Thoracic aorta (tissue), 2 donors: ENCODE data around the gene FGF8. TPM values are rescaled to one million over a fixed set of nuclear protein-coding genes. Genes with fewer than 3 reads are reported as not detected.

Experiments used
- ATAC-seq: fragments of 150-250 bp; one replicate; pipeline ENCODE4 v1.8.0; 2017; ENCODE audit warnings: low read depth; ENCODE audit not compliant: insufficient number of reproducible peaks, low FRiP score
- DNase-seq: peaks from one replicate; pipeline ENCODE4 v3.0.0-alpha.2; 2020; ENCODE audit warnings: low spot score
- H3K27ac ChIP-seq, 2 donors: fragments of 200-600 bp; sonication (generic); 1 replicate in 1 of 2; 2 replicates in 1 of 2; pipeline ENCODE4 v1.5.1; 2016; ENCODE audit warnings: mild to moderate bottlenecking in 2 of 2, moderate library complexity in 2 of 2
- H3K27me3 ChIP-seq: fragments of 200-600 bp; sonication (generic); replicated peaks from 2 replicates; pipeline ENCODE4 v1.6.0; 2016; ENCODE audit warnings: mild to moderate bottlenecking; ENCODE audit not compliant: insufficient read depth
- H3K36me3 ChIP-seq: fragments of 200-600 bp; sonication (generic); one replicate; pipeline ENCODE4 v1.5.1; 2016
- H3K4me1 ChIP-seq, 2 donors: fragments of 200-600 bp; sonication (generic); 1 replicate in 1 of 2; 2 replicates in 1 of 2; pipeline versions ENCODE4 v1.5.1 to v1.6.0; 2016; ENCODE audit warnings: low read depth in 2 of 2, mild to moderate bottlenecking in 1 of 2; ENCODE audit not compliant: control insufficient read depth in 1 of 2
- H3K4me3 ChIP-seq: fragments of 200-600 bp; sonication (generic); 2 replicates; pipeline ENCODE4 v1.5.1; 2016; ENCODE audit warnings: mild to moderate bottlenecking
- H3K9me3 ChIP-seq: fragments of 200-600 bp; sonication (generic); 2 replicates; pipeline ENCODE4 v1.5.1; 2016
- CTCF ChIP-seq: fragments of 200-600 bp; sonication (generic); IDR thresholded peaks from one replicate; pipeline ENCODE4 v1.5.1; 2019; ENCODE audit warnings: antibody characterized with exemption
- total RNA-seq, 2 donors: library from RNA; depleted of rRNA; stranded (reverse); fragments of >200 nt; gene quantifications; one replicate each; pipeline versions ENCODE4 v1.1.0 to v1.2.3, GENCODE V29; 2016

FGF8 gene
- total RNA-seq, 2 donors from 2014 or later = not detected

GRCh38 chr10:101774589-101775272 lies 1.2 kb downstream of the FGF8 start:
- Histone ChIP-seq H3K9me3 (no peaks in the 10 kb centered on the region), H3K27me3 (peaks cover 8% of the 10 kb centered on the region), H3K36me3 (no peaks in the 10 kb centered on the region), H3K4me3 (no peak overlapping the region), H3K4me1 (peaks cover 13 to 26% of the 10 kb centered on the region in 2 donors), H3K27ac (no peak overlapping the region)
- DNase-seq (no peak), ATAC-seq (no peak)
- no peak for TF ChIP-seq CTCF

GRCh38 chr10:101773923-101774588 lies 1.9 kb downstream of the FGF8 start:
- H3K27me3 ChIP-seq = peaks cover 8% of the 10 kb centered on the region
- DNase-seq (no peak), ATAC-seq (no peak)
- TF ChIP-seq CTCF = no peak
- H3K4me1 ChIP-seq = peaks cover 7 to 19% of the 10 kb centered on the region in 2 donors
- no peaks in the 10 kb centered on the region for H3K9me3 ChIP-seq
- H3K36me3 ChIP-seq = no peaks in the 10 kb centered on the region
- H3K4me3 ChIP-seq = no peak overlapping the region
- no peak overlapping the region for H3K27ac ChIP-seq

GRCh38 chr10:101772895-101773761 lies 2.8 kb downstream of the FGF8 start:
- peaks cover 7 to 13% of the 10 kb centered on the region in 2 donors for H3K4me1 ChIP-seq
- no peak overlapping the region for H3K4me3 ChIP-seq
- TF ChIP-seq CTCF = no peak
- H3K27me3 ChIP-seq = peaks cover 8% of the 10 kb centered on the region
- H3K36me3 ChIP-seq = no peaks in the 10 kb centered on the region
- ATAC-seq (no peak), DNase-seq (no peak)
- no peaks in the 10 kb centered on the region for H3K9me3 ChIP-seq
- no peak overlapping the region for H3K27ac ChIP-seq

GRCh38 chr10:101772017-101772894 lies 3.7 kb downstream of the FGF8 start:
- H3K27ac ChIP-seq = no peak overlapping the region
- no peak for TF ChIP-seq CTCF
- no peaks in the 10 kb centered on the region for H3K9me3 ChIP-seq
- peaks cover 8% of the 10 kb centered on the region for H3K27me3 ChIP-seq
- DNase-seq = no peak
- H3K4me1 ChIP-seq = peaks cover 7 to 13% of the 10 kb centered on the region in 2 donors
- H3K36me3 ChIP-seq = no peaks in the 10 kb centered on the region
- H3K4me3 ChIP-seq = no peak overlapping the region
- no peak for ATAC-seq
